C4-2B (cell line): ENCODE data around the gene TOPAZ1.
A peak's percentile ranks its signal among the peaks of the same experiment; 100 is the strongest.

Experiments
- H3K27ac ChIP-seq: fragments of 450-650 bp; 2 replicates; pipeline ENCODE4 v1.5.1; 2017
- ZFX ChIP-seq: fragments of 450-650 bp; IDR thresholded peaks from 2 replicates; pipeline ENCODE4 v1.6.1; 2017
- TF ChIP-seq, protein P1 (sequence below): fragments of 450-650 bp; conservative IDR thresholded peaks from 2 replicates; pipeline ENCODE4 v1.5.1; 2017; ENCODE audit warnings: mild to moderate bottlenecking

The TOPAZ1 gene

DNA sequence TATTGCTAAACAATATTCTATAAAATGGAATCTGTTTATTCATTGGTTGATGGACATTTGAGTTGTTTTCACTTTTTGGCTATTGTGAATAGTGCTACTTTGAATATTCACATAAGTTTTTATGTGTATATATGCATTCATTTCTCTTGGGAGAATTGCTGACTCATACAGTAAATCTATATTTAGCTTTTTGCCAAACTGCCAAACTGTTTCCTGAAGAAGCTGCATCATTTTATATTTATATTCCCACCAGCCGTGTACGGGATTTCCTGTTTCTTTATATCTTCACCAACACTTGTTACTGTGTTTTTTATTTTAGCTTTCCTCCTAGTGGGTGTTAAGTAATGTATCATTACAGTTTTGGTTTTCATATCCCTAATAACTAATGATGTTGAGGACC lies 84.3 kb downstream of the TOPAZ1 start:
- no peak overlapping the region for H3K27ac ChIP-seq
- TF ChIP-seq ZFX = no peak
- TF ChIP-seq, protein P1, sequence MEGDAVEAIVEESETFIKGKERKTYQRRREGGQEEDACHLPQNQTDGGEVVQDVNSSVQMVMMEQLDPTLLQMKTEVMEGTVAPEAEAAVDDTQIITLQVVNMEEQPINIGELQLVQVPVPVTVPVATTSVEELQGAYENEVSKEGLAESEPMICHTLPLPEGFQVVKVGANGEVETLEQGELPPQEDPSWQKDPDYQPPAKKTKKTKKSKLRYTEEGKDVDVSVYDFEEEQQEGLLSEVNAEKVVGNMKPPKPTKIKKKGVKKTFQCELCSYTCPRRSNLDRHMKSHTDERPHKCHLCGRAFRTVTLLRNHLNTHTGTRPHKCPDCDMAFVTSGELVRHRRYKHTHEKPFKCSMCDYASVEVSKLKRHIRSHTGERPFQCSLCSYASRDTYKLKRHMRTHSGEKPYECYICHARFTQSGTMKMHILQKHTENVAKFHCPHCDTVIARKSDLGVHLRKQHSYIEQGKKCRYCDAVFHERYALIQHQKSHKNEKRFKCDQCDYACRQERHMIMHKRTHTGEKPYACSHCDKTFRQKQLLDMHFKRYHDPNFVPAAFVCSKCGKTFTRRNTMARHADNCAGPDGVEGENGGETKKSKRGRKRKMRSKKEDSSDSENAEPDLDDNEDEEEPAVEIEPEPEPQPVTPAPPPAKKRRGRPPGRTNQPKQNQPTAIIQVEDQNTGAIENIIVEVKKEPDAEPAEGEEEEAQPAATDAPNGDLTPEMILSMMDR = no peak

DNA sequence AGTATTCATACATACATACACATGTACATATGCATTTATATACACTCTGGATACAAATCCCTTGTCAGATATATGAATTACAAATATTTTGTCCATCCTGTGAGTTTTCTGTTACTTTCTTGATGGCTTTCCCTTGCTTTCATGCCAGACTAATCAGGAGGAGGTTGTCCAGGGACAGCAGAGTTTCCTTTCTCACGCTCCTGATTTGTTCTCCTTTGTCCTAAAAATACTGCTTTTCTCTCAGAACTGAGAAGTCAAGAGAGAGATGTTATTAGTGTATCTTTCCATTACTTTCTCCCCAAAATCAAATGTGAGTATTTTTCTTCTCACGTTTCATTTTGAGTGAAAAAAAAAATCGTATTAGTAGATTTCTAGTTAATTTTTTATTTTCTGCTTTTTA lies 84.8 kb downstream of the TOPAZ1 start:
- no peak for TF ChIP-seq ZFX
- TF ChIP-seq, protein P1 = no peak
- no peak overlapping the region for H3K27ac ChIP-seq

DNA sequence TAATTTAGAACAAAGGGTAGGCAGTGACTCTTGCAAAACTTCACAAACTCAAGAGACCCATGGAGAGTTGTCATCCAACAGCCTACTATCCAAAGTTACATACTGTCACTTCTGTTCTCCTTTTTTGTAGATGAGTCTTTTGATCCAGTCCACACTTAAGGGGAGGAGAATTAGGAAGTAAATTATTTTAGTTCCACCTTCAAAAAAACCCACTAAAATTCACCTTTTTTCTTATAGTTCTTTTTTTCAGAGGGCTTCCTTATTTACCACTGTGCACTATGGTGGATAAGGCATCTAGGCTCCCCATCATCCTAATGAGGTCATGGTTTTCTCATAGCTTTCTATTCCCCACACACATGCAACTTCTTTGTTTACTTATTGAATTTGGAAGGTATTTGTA lies 88.3 kb downstream of the TOPAZ1 start:
- no peak for TF ChIP-seq ZFX
- TF ChIP-seq, protein P1 = no peak
- no peak overlapping the region for H3K27ac ChIP-seq

DNA sequence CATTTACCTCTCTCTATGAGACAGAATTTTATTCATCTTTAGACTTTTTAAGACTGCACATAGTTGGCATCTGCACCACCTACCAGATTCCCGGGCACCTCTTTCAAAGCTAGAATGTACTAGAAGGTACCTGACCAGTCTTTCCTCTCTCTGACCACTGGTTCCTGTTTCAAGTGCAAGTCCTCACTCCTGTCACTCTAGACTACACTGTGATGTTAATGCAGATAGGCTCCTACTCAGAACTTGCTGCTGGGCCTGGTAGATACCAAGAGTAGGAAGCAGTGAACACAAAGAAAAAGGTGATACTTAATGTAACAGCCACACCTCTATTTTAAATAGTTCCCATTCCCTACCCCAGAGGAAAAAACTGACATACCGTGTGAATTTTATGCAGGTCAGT lies 88.8 kb downstream of the TOPAZ1 start:
- TF ChIP-seq, protein P1 = no peak
- TF ChIP-seq ZFX = no peak

DNA sequence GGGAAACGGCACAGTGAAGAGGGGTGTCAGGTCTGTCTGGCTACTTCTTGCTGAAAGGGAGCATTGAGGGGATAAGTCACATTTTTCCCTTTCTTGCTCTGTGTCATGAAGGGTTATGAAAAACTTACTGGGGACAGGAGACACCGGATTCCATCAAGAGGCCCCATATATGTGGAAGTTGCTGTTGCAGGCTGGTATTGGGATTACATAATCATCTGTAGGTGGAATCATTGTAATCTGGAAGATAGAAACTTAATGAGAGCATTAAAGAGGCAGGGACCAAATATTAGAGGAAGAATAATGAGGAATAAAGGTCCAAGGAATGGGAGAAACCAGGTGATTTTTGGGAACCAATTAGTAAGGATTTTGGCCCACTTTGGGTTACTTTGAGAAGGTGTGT lies 92.6 kb downstream of the TOPAZ1 start:
- TF ChIP-seq ZFX = no peak
- no peak overlapping the region for H3K27ac ChIP-seq

More for the DNA sequence above, 88.8 kb downstream of the TOPAZ1 start:
- no peak overlapping the region for H3K27ac ChIP-seq

DNA sequence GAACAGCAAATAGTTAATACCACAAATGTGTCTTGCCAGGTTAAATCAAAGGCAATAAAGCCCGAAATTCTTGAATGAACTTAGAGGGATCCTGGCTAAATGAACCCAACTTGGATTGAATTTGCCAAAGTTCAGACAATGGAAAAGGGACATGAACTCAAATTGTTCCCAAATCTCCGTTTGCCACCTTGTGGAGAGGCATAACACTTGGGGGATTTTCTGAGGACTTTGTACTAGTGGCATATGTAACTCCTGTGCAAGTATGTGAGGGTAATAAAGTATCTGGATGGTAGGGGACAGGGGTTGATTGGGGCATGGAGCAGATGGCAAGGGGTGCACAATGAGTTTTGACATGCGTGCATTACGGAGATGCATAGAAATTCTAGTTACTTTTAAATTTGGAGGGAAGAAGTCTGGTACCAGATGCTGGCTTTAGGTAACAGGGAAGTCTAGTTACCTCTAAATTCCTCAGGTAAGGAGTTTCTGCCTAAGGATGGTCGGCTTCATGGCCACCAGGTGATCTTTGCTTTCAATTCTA lies 95.6 kb downstream of the TOPAZ1 start:
- no peak for TF ChIP-seq ZFX
- TF ChIP-seq, protein P1 = no peak; the same call in 1 of the 2 replicates
- peak overlapping the region; percentile 90 for H3K27ac ChIP-seq

DNA sequence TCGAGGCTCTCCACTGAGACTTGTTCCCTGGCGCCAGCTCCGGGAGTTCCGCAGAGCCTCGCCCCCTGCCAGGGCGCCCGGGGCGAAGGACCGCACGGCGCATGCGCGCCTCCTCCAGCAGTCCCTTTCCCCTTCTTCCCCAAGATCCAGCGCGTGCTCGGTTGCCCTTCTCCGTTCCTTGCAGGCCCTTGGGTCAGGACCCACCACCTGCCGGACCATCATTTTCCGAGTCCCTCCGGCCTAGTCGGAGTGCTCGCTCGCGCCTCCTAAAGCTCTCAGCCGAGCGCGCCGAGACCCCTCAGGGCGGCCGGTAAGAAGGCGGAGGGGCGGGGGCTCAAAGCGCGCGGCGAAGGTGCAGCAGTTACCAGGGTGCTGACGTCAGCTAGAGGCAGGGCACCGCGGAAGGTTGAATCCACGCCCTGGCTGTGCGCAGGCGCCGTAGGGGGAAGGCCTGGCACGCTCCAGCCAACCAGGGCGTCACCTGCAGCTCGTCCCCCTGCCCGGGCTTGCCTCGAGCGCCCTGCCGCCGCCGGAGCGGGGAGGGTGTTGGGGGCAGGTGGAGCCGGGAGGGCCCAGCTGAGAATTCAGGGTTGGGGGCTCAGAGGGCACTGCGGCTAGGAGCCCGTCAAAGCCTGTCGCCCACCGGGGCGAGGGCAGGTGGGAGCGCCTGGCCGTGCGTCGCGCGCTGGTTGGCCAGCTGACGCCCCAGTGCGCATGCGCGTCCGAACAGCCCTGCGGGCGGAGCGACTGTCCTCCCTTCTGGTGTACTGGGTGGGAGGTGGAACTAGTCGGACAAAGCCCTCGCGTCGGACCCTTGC lies 96.5 kb downstream of the TOPAZ1 start, which contains the start of gene TCAIM:
Gene TCAIM (plus strand): TSS at position 757 of the 818 bp plus-strand sequence. CDS start 16,017 bp downstream, outside the sequence.
- TF ChIP-seq ZFX = peak; percentile 60
- TF ChIP-seq, protein P1 = no peak
- H3K27ac ChIP-seq = peak within 1 kb of the TSS; percentile 90
